Neutrophil (primary cell): ENCODE results near the gene PCNX2.
A peak's percentile ranks its signal among the peaks of the same experiment; 100 is the strongest.

ENCODE experiments used
- H3K27ac ChIP-seq: fragments of 200-600 bp; sonication (generic); 2 replicates; pipeline ENCODE4 v1.5.1; 2016; ENCODE audit warnings: mild to moderate bottlenecking, moderate library complexity
- H3K27me3 ChIP-seq: fragments of 200-600 bp; sonication (generic); 2 replicates; pipeline ENCODE4 v1.6.0; 2016; ENCODE audit warnings: mild to moderate bottlenecking
- H3K36me3 ChIP-seq: fragments of 200-600 bp; sonication (generic); 2 replicates; pipeline ENCODE4 v1.5.1; 2017
- H3K4me1 ChIP-seq, 2 experiments: fragments of 200-600 bp in 1 of 2; sonication (generic) in 1 of 2; 1 replicate in 1 of 2; 2 replicates in 1 of 2; pipeline versions ENCODE4 v1.5.1 to v1.6.1; 2013 to 2016; ENCODE audit warnings: low read depth in 1 of 2, low read length in 1 of 2, mild to moderate bottlenecking in 1 of 2, moderate library complexity in 1 of 2; ENCODE audit not compliant: control insufficient read depth in 1 of 2, insufficient read depth in 1 of 2
- H3K4me3 ChIP-seq, 2 experiments: fragments of 200-600 bp in 1 of 2; sonication (generic) in 1 of 2; 1 replicate in 1 of 2; 2 replicates in 1 of 2; pipeline ENCODE4 v1.5.1; 2013 to 2016; ENCODE audit warnings: low read depth in 1 of 2, low read length in 1 of 2, mild to moderate bottlenecking in 1 of 2, moderate library complexity in 1 of 2
- H3K9me3 ChIP-seq: fragments of 200-600 bp; sonication (generic); 2 replicates; pipeline ENCODE4 v1.5.1; 2016
- CTCF ChIP-seq: fragments of 200-600 bp; sonication (generic); IDR thresholded peaks from 2 replicates; pipeline ENCODE4 v1.5.1; 2016; ENCODE audit warnings: antibody characterized with exemption

The PCNX2 gene

GRCh38 chr1:233313434-233314155 is 18.1 kb upstream of the PCNX2 start:
- TF ChIP-seq CTCF = no peak
- Histone ChIP-seq H3K9me3 (no peaks in the 10 kb centered on the region), H3K27me3 (peaks cover 44% of the 10 kb centered on the region), H3K4me3 (no peak overlapping the region), H3K27ac (no peak overlapping the region), H3K4me1 (no peaks in the 10 kb centered on the region), H3K36me3 (no peaks in the 10 kb centered on the region)

- H3K27me3 ChIP-seq = no peaks in the 10 kb centered on the region
- no peaks in the 10 kb centered on the region for H3K36me3 ChIP-seq
- no peaks in the 10 kb centered on the region for H3K9me3 ChIP-seq
- no peak overlapping the region for H3K27ac ChIP-seq
- H3K4me3 ChIP-seq = no peak overlapping the region
- peak; percentile 64 for TF ChIP-seq CTCF
- H3K4me1 ChIP-seq = no peaks in the 10 kb centered on the region
Measured at GRCh38 chr1:233304489-233305102, 9.1 kb upstream of the PCNX2 start.

- peaks cover 4 to 5% of the 10 kb centered on the region in 2 experiments for H3K4me1 ChIP-seq
- H3K27ac ChIP-seq = no peak overlapping the region
- no peak for TF ChIP-seq CTCF
- H3K9me3 ChIP-seq = no peaks in the 10 kb centered on the region
- no peaks in the 10 kb centered on the region for H3K36me3 ChIP-seq
- H3K4me3 ChIP-seq = no peak overlapping the region
- peaks cover 26% of the 10 kb centered on the region for H3K27me3 ChIP-seq
Measured at GRCh38 chr1:233300326-233300725, 4.8 kb upstream of the PCNX2 start.

GRCh38 chr1:233299450-233299849 is 3.9 kb upstream of the PCNX2 start:
- peaks cover 35% of the 10 kb centered on the region for H3K27me3 ChIP-seq
- H3K27ac ChIP-seq = no peak overlapping the region
- H3K36me3 ChIP-seq = no peaks in the 10 kb centered on the region
- no peak overlapping the region for H3K4me3 ChIP-seq
- no peak for TF ChIP-seq CTCF
- peaks cover 9 to 10% of the 10 kb centered on the region in 2 experiments for H3K4me1 ChIP-seq
- no peaks in the 10 kb centered on the region for H3K9me3 ChIP-seq

- Histone ChIP-seq H3K27me3 (peaks cover 53% of the 10 kb centered on the region), H3K4me1 (peaks cover 13 to 18% of the 10 kb centered on the region in 2 experiments), H3K9me3 (no peaks in the 10 kb centered on the region), H3K4me3 (peak overlapping the region in 1 of 2 experiments; percentile 54), H3K27ac (no peak overlapping the region), H3K36me3 (no peaks in the 10 kb centered on the region)
- no peak for TF ChIP-seq CTCF
Measured at GRCh38 chr1:233295975-233296322, 424 bp upstream of the PCNX2 start.
